Spleen (tissue), 7 donors: ENCODE results near the gene PLAU.

Experiments
- POLR2A ChIP-seq, 3 donors: fragments of 450-650 bp; IDR thresholded peaks; one replicate each; pipeline ENCODE4 v1.5.1; 2017; ENCODE audit warnings: antibody characterized with exemption in 3 of 3, mild to moderate bottlenecking in 1 of 3
- POLR2AphosphoS5 ChIP-seq, 3 donors: sonication (generic); formaldehyde crosslinking; IDR thresholded peaks; one replicate each; pipeline ENCODE4 v1.5.1; 2017; ENCODE audit warnings: antibody characterized with exemption in 3 of 3
- TF ChIP-seq, protein P1 (sequence below), 11 experiments: fragments of 200-600 bp in 7 of 11; fragments of 450-650 bp in 4 of 11; sonication (generic) in 4 of 11; IDR thresholded peaks in 8 of 11; conservative IDR thresholded peaks in 3 of 11; 1 replicate in 7 of 11; 2 replicates in 4 of 11; pipeline versions ENCODE4 v1.4.0 to v1.8.0; 2016 to 2021; ENCODE audit warnings: antibody characterized with exemption in 11 of 11, inconsistent platforms in 4 of 11, mild to moderate bottlenecking in 1 of 11
- donor health status: DM: no; HTN: no; CAD: no; lungs with moderate emphysema.
- donor health status: DM: no; HTN: no; CAD: no.
- donor health status: DM: no; HTN: no; CAD: no.

DNA sequence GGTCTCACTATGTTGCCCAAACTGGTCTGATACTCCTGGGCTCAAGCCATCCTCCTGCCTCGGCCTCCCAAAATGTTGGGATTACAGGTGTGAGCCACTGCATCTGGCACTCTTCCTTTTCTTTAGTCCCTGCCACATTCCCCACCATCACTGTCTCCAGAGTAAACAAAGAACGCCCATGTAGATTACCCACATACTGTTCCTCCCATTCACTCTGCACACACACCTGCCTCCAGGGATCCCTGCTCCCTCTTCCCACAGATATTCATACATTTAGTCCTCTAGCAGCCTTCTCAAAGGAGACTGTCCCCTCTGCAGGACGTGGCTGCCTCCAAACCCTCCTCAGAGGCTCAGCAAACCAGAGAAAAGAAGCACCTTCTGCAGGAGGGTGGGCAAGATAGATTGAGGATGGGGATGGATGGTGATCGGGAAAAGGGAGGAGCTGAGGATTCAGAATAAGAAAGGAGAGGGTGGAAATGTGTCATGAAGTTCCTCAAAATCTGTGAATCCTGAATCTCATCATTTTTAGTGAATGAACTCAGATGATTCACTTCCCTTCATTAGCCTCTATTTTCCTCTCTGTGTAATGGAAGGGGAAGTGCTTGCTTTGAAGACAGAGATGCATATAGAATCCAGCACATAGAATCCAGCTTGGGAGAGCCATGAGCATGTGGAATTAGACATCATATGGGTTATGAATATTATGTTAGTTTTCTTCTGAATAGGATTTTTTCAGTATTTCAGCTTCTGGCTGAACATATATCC is 5.5 kb upstream of the PLAU start:
- TF ChIP-seq, protein P1, sequence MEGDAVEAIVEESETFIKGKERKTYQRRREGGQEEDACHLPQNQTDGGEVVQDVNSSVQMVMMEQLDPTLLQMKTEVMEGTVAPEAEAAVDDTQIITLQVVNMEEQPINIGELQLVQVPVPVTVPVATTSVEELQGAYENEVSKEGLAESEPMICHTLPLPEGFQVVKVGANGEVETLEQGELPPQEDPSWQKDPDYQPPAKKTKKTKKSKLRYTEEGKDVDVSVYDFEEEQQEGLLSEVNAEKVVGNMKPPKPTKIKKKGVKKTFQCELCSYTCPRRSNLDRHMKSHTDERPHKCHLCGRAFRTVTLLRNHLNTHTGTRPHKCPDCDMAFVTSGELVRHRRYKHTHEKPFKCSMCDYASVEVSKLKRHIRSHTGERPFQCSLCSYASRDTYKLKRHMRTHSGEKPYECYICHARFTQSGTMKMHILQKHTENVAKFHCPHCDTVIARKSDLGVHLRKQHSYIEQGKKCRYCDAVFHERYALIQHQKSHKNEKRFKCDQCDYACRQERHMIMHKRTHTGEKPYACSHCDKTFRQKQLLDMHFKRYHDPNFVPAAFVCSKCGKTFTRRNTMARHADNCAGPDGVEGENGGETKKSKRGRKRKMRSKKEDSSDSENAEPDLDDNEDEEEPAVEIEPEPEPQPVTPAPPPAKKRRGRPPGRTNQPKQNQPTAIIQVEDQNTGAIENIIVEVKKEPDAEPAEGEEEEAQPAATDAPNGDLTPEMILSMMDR (IDR thresholded peaks at IDR 0.05 in 8 of 11, conservative IDR thresholded peaks at IDR 0.05 in 3 of 11), result no peak
- TF ChIP-seq POLR2AphosphoS5 (IDR thresholded peaks at IDR 0.05), result no peak
- TF ChIP-seq POLR2A (IDR thresholded peaks at IDR 0.05), result no peak
